HepG2 (cell line): ENCODE data around the gene WNK1. TPM values are rescaled to one million over a fixed set of nuclear protein-coding genes. Genes with fewer than 3 reads are reported as not detected.

Experiments used
- ATAC-seq: fragments of 200-7000 bp; cut with Tn5 transposase; 3 replicates; pipeline ENCODE4 v1.9.1; 2020; ENCODE audit warnings: mild to moderate bottlenecking, moderate library complexity
- BruUV-seq: library from RNA; stranded (reverse); fragments of 400-500 nt; replicated peaks from 2 replicates; lab custom pipeline; 2021; lab: Mats Ljungman, UMichigan
- CTCF ChIA-PET: fragments of 300-600 bp; formaldehyde crosslinking; extraction: SDS; loops from one replicate; lab custom pipeline; 2021; ENCODE audit warnings: low total read pairs, inconsistent platforms, low intra/inter-chr PET ratio; lab: Yijun Ruan, JAX
- POLR2A ChIA-PET: fragments of 350-600 bp; sonication (Branson Sonifier 250); formaldehyde crosslinking; loops from one replicate; lab custom pipeline; 2020; ENCODE audit warnings: antibody characterized with exemption, inconsistent platforms; lab: Yijun Ruan, JAX
- DNase-seq: peaks from one replicate; pipeline ENCODE4 v3.0.0-alpha.2; 2015; ENCODE audit warnings: low spot score
- FAIRE-seq: peaks from 3 replicates; lab custom pipeline; 2011; peaks lifted over from hg19 to GRCh38; lab: Jason Lieb, UNC
- H2AFZ ChIP-seq: one replicate; pipeline ENCODE4 v1.6.1; 2011; ENCODE audit warnings: low read length, inconsistent platforms
- H3K27ac ChIP-seq: fragments of 300-600 bp; 3 replicates; pipeline ENCODE4 v1.8.0; 2011; ENCODE audit warnings: mixed run types, mild to moderate bottlenecking, mixed read lengths, low read length, inconsistent platforms; ENCODE audit not compliant: insufficient read depth; ENCODE audit errors: extremely low read length
- H3K27me3 ChIP-seq, 2 experiments: fragments of 200-600 bp in 1 of 2; 2 replicates in 1 of 2; 3 replicates in 1 of 2; pipeline versions ENCODE4 v1.6.0 to v1.8.0; 2011; ENCODE audit warnings: low read length in 2 of 2, mild to moderate bottlenecking in 2 of 2, moderate library complexity in 2 of 2, inconsistent platforms in 1 of 2; ENCODE audit not compliant: insufficient read depth in 2 of 2, control insufficient read depth in 1 of 2
- H3K36me3 ChIP-seq, 2 experiments: fragments of 200-600 bp in 1 of 2; replicated peaks in 1 of 2; 2 replicates in 1 of 2; 3 replicates in 1 of 2; pipeline versions ENCODE4 v1.5.1 to v1.8.0; 2011; ENCODE audit warnings: low read length in 2 of 2, inconsistent platforms in 1 of 2; ENCODE audit not compliant: insufficient read depth in 2 of 2, control insufficient read depth in 1 of 2
- H3K4me1 ChIP-seq: 2 replicates; pipeline ENCODE4 v1.5.1; 2012; ENCODE audit warnings: low read length, inconsistent platforms; ENCODE audit not compliant: insufficient read depth
- H3K4me2 ChIP-seq: 2 replicates; pipeline ENCODE4 v1.6.0; 2011; ENCODE audit warnings: low read depth, low read length, inconsistent platforms
- H3K4me3 ChIP-seq, 3 experiments: fragments of 200-600 bp in 1 of 3; sonication (generic), shearing (Covaris generic) in 1 of 3; replicated peaks in 1 of 3; 2 replicates each; pipeline ENCODE4 v1.5.1; 2011 to 2016; ENCODE audit warnings: low read length in 3 of 3, inconsistent platforms in 2 of 3, low read depth in 2 of 3, mild to moderate bottlenecking in 2 of 3, control low read depth in 1 of 3, mixed read lengths in 1 of 3; ENCODE audit not compliant: insufficient read depth in 1 of 3
- H3K79me2 ChIP-seq: one replicate; pipeline ENCODE4 v1.6.1; 2011; ENCODE audit warnings: low read length, inconsistent platforms; ENCODE audit not compliant: insufficient read depth
- H3K9ac ChIP-seq: 2 replicates; pipeline ENCODE4 v1.6.0; 2011; ENCODE audit warnings: mild to moderate bottlenecking, low read depth, low read length, inconsistent platforms; ENCODE audit not compliant: insufficient read depth
- H3K9me3 ChIP-seq: 2 replicates; pipeline ENCODE4 v1.5.1; 2012; ENCODE audit warnings: mild to moderate bottlenecking, low read length
- H4K20me1 ChIP-seq: 2 replicates; pipeline ENCODE4 v1.6.0; 2011; ENCODE audit warnings: inconsistent platforms, mild to moderate bottlenecking, low read length, moderate library complexity; ENCODE audit not compliant: insufficient read depth
- ERF ChIP-seq: IDR thresholded peaks from 2 replicates; pipeline ENCODE4 v1.6.1; 2018; ENCODE audit warnings: missing biosample characterization, missing genetic modification reagents
- ESRRA ChIP-seq: sonication (generic); formaldehyde crosslinking; IDR thresholded peaks from 2 replicates; pipeline ENCODE4 v1.5.1; 2020; ENCODE audit warnings: mild to moderate bottlenecking, low read depth, missing genetic modification reagents
- NCOA5 ChIP-seq: sonication (generic); formaldehyde crosslinking; IDR thresholded peaks from 2 replicates; pipeline ENCODE4 v1.4.0; 2020; ENCODE audit warnings: missing genetic modification reagents
- NR2F6 ChIP-seq, 2 experiments: IDR thresholded peaks; 2 replicates each; pipeline ENCODE4 v1.6.1; 2016; ENCODE audit warnings: antibody characterized with exemption in 1 of 2, mild to moderate bottlenecking in 1 of 2
- POLR2G ChIP-seq: fragments of 200-400 bp; formaldehyde crosslinking; IDR thresholded peaks from 2 replicates; pipeline ENCODE4 v1.6.1; 2018; ENCODE audit warnings: mild to moderate bottlenecking, low read depth, low read length, moderate library complexity
- RBM22 ChIP-seq: fragments of 200-400 bp; formaldehyde crosslinking; optimal IDR thresholded peaks from 2 replicates; pipeline ENCODE3; 2017; ENCODE audit warnings: mild to moderate bottlenecking, low read length, moderate library complexity
- RCOR2 ChIP-seq: IDR thresholded peaks from 2 replicates; pipeline ENCODE4 v1.6.1; 2016; ENCODE audit warnings: missing biosample characterization, missing genetic modification reagents
- SALL2 ChIP-seq: sonication (generic); formaldehyde crosslinking; IDR thresholded peaks from 2 replicates; pipeline ENCODE4 v1.8.1; 2023; ENCODE audit warnings: mild to moderate bottlenecking, missing genetic modification reagents, inconsistent platforms
- ZFP91 ChIP-seq: sonication (generic); formaldehyde crosslinking; IDR thresholded peaks from 2 replicates; pipeline ENCODE4 v1.9.0; 2022; ENCODE audit warnings: missing genetic modification reagents, mild to moderate bottlenecking, borderline replicate concordance
- ZNF24 ChIP-seq: fragments of 450-650 bp; IDR thresholded peaks from 2 replicates; pipeline ENCODE4 v1.6.1; 2017; ENCODE audit warnings: antibody characterized with exemption, mild to moderate bottlenecking
- ZNF446 ChIP-seq: sonication (generic); formaldehyde crosslinking; IDR thresholded peaks from 2 replicates; pipeline ENCODE4 v1.5.0; 2020; ENCODE audit warnings: mild to moderate bottlenecking, missing genetic modification reagents
- ZNF510 ChIP-seq: sonication (generic); formaldehyde crosslinking; IDR thresholded peaks from 2 replicates; pipeline ENCODE4 v1.4.0; 2020; ENCODE audit warnings: low read depth, mild to moderate bottlenecking, missing genetic modification reagents
- ZSCAN5A ChIP-seq: sonication (generic); formaldehyde crosslinking; IDR thresholded peaks from 2 replicates; pipeline ENCODE4 v1.8.0; 2022; ENCODE audit warnings: mild to moderate bottlenecking, missing genetic modification reagents, borderline replicate concordance
- WGBS: methylation state at CpG from one replicate; pipeline ENCODE4 v1.1.6; 2017; ENCODE audit warnings: low lambda C conversion rate; 5-methylcytosine and 5-hydroxymethylcytosine counted together
- in situ Hi-C: cut with HindIII; loops from 2 replicates; pipeline ENCODE4 v1.10.0; 2017; ENCODE audit warnings: low pct_unique_long_range_greater_than_20kb; ENCODE audit not compliant: extremely low pct_ligation_motif_present
- intact Hi-C: fragments of 100-400 bp; cut with micrococcal nuclease; formaldehyde crosslinking; loops from one replicate; pipeline ENCODE4 v1.10.0; 2022; ENCODE audit not compliant: unreplicated experiment
- polyA plus RNA-seq, 8 experiments: library from polyadenylated mRNA; depleted of rRNA in 3 of 8; stranded (reverse) in 7 of 8; unstranded in 1 of 8; fragments of >200 nt; fragmentation: Illumina TruSeq in 4 of 8; extraction: Trizol in 4 of 8; gene quantifications; 2 replicates each; pipeline versions ENCODE4 v1.2.1 to v1.2.3, GENCODE V29; 2011 to 2016; ENCODE audit warnings: low read depth in 4 of 8, missing spikeins in 1 of 8, mixed read lengths in 1 of 8; ENCODE audit not compliant: insufficient read depth in 1 of 8
- total RNA-seq, 5 experiments: library from RNA; depleted of rRNA; stranded (reverse); fragments of >200 nt; fragmentation: Illumina TruSeq; extraction: Trizol; gene quantifications; 2 replicates each; pipeline ENCODE4 v1.2.3, GENCODE V29; 2016; ENCODE audit warnings: low read depth in 1 of 5

WNK1 gene
- total and polyA plus RNA-seq, 2 of the 13 experiments (the other 11 are each of a cell fraction or from before 2014, with no cell fraction given): 31.1 to 54.8 TPM

- TF ChIP-seq ZNF446 (no peak), ZSCAN5A (CRISPR knock-in tag) (no peak), RCOR2 (CRISPR knock-in tag) (no peak), ESRRA (CRISPR knock-in tag) (no peak), ZFP91 (no peak), ZNF24 (no peak), NR2F6 (IDR thresholded peaks at IDR 0.05) (no peak), NR2F6 (CRISPR knock-in tag; IDR thresholded peaks at IDR 0.05) (no peak), SALL2 (CRISPR knock-in tag) (no peak), ZNF510 (CRISPR knock-in tag) (no peak), NCOA5 (CRISPR knock-in tag) (no peak)
Observed at GRCh38 chr12:910416-910815, 158.0 kb downstream of the WNK1 start (continued).

- ATAC-seq (no peak), FAIRE-seq (no peak), DNase-seq (no peak)
- H3K9me3 ChIP-seq: no peaks in the 10 kb centered on the region
- H2AFZ ChIP-seq: no peak overlapping the region
- BruUV-seq: no TSS peak
- intact Hi-C loops (no loop called here), in situ Hi-C loops (no loop called here)
- H3K27ac ChIP-seq: no peak overlapping the region
- peaks cover 32 to 81% of the 10 kb centered on the region in 2 experiments for H3K36me3 ChIP-seq
- no peak overlapping the region for H3K4me2 ChIP-seq
- H4K20me1 ChIP-seq: no peaks in the 10 kb centered on the region
- CTCF ChIA-PET: no interaction called here
- no peaks in the 10 kb centered on the region for H3K27me3 ChIP-seq
- no peak for TF ChIP-seq ERF (CRISPR knock-in tag)
- TF ChIP-seq POLR2G: 0 out of 2 replicates have a peak, but pooled peaks have one; percentile 11
- peak; percentile 17 for TF ChIP-seq RBM22
- H3K9ac ChIP-seq: no peak overlapping the region
- POLR2A ChIA-PET: no interaction called here
- no peaks in the 10 kb centered on the region for H3K4me1 ChIP-seq
- no peaks in the 10 kb centered on the region for H3K79me2 ChIP-seq
- WGBS: 97% methylated on average over 10 of the region's 10 CpGs
- no peak overlapping the region for H3K4me3 ChIP-seq
Observed at GRCh38 chr12:911191-911826, 158.9 kb downstream of the WNK1 start.
